Heart right ventricle (tissue), 16 donors: ENCODE results near the gene APCDD1. TPM values are rescaled to one million over a fixed set of nuclear protein-coding genes. Genes with fewer than 3 reads are reported as not detected.
"Not testable (repeated sequence)": the region's sequence is repeated elsewhere in the genome, so short reads cannot be mapped to it uniquely, and the experiment has no call there.

Experiments
- ATAC-seq, 8 donors: fragments of 200-7000 bp; cut with Tn5 transposase; one replicate each; pipeline ENCODE4 v1.9.1; 2020; ENCODE audit warnings: mild to moderate bottlenecking in 8 of 8, moderate library complexity in 8 of 8, moderate number of reproducible peaks in 1 of 8
- DNase-seq, 2 donors: peaks; one replicate each; pipeline ENCODE4 v3.0.0-alpha.2; 2020
- H3K27ac ChIP-seq, 10 donors: fragments of 200-600 bp; sonication (generic) in 2 of 10; one replicate each; pipeline versions ENCODE4 v1.5.0 to v1.8.0; 2020 to 2022; ENCODE audit warnings: mild to moderate bottlenecking in 3 of 10
- H3K27me3 ChIP-seq, 7 donors: fragments of 200-600 bp; one replicate each; pipeline ENCODE4 v1.8.0; 2021 to 2022; ENCODE audit warnings: mild to moderate bottlenecking in 2 of 7
- H3K36me3 ChIP-seq, 9 donors: fragments of 200-600 bp; sonication (generic) in 1 of 9; one replicate each; pipeline versions ENCODE4 v1.5.0 to v1.8.0; 2020 to 2022; ENCODE audit warnings: mild to moderate bottlenecking in 2 of 9
- H3K4me1 ChIP-seq, 9 donors: fragments of 200-600 bp; sonication (generic) in 1 of 9; one replicate each; pipeline versions ENCODE4 v1.5.0 to v1.8.0; 2020 to 2022; ENCODE audit warnings: mild to moderate bottlenecking in 4 of 9
- H3K4me3 ChIP-seq, 10 donors: fragments of 200-600 bp; sonication (generic) in 2 of 10; one replicate each; pipeline versions ENCODE4 v1.5.0 to v1.8.0; 2020 to 2022; ENCODE audit warnings: mild to moderate bottlenecking in 7 of 10, moderate library complexity in 2 of 10
- H3K9me3 ChIP-seq, 11 donors: fragments of 200-600 bp in 10 of 11; sonication (generic) in 2 of 11; one replicate each; pipeline versions ENCODE4 v1.5.0 to v1.8.0; 2013 to 2022; ENCODE audit warnings: mild to moderate bottlenecking in 2 of 11, control low read depth in 1 of 11, moderate library complexity in 1 of 11
- WGBS, 2 donors: extraction: QIAGEN DNeasy Blood & Tissue Kit; methylation state at CpG; one replicate each; pipeline ENCODE4 v1.1.7; 2013; ENCODE audit warnings: inconsistent platforms in 1 of 2; 5-methylcytosine and 5-hydroxymethylcytosine counted together
- intact Hi-C, 10 donors: fragments of 100-400 bp; cut with DNase I; formaldehyde crosslinking; loops; one replicate each; pipeline versions ENCODE4 v1.11.1 to v1.14.2; 2022
- polyA plus RNA-seq, 2 donors: library from polyadenylated mRNA; stranded (reverse); fragments of 200-250 nt; gene quantifications; one replicate each; pipeline ENCODE4 v1.2.3, GENCODE V29; 2013
- total RNA-seq, 10 donors: library from RNA; stranded (reverse); fragmentation: NEBNext Ultra II Directional in 3 of 10; extraction: Animal tissue kit (Norgen Biotek cat#: 25700) in 3 of 10; gene quantifications; one replicate each; pipeline versions ENCODE4 v1.2.1 to v1.2.4, GENCODE V29; 2021 to 2023
- TF ChIP-seq, protein P1 (sequence below), 9 donors: fragments of 200-600 bp; sonication (generic) in 2 of 9; IDR thresholded peaks; one replicate each; pipeline versions ENCODE4 v1.5.0 to v1.8.0; 2021 to 2022; ENCODE audit warnings: antibody characterized with exemption in 9 of 9, mild to moderate bottlenecking in 5 of 9, moderate library complexity in 1 of 9
- donor health status: Arrhythmogenic right ventricular cardiomyopathy.
- donor health status: ischemic (EF 13 %, LVEDD 7.1; RV severe dilation, severe dysfunction).
- donor health status: healthy with polysubstance abuse.
- donor health status: DM: no; HTN: yes; CAD: no.
- donor health status: DM: no; HTN: no; CAD: no.
- donor health status: ischemic (EF 25% LVEDD 6.9; RV normal size, moderate dysfunction).
- donor health status: ischemic (EF 25% LVEDD 5.7; RV mildly dilated, moderate dysfunction).
- donor health status: healthy.
- donor health status: DM: yes; HTN: yes; CAD: no.
- donor health status: Ischemic cardiomyopathy.
- donor health status: ischemic (EF 35%, LVEDD 5.7; RV mildly dilated, moderate dysfunction).
- donor health status: nonischemic (EF 11% LVEDD 7.7; RV severe dilation, severe dysfunction).
- donor health status: DM: yes; HTN: yes; CAD: no.
- donor health status: PGD.
- donor health status: ischemic (EF 29% LVEDD 5.4; RV normal size, mild dysfunction).
- donor health status: nonischemic (EF 23%, LVEDD 6.1; RV moderate dilation, normal function).

APCDD1 gene
- total and polyA plus RNA-seq, 12 donors = 10.2 to 40.4 (median 18.3) TPM

DNA sequence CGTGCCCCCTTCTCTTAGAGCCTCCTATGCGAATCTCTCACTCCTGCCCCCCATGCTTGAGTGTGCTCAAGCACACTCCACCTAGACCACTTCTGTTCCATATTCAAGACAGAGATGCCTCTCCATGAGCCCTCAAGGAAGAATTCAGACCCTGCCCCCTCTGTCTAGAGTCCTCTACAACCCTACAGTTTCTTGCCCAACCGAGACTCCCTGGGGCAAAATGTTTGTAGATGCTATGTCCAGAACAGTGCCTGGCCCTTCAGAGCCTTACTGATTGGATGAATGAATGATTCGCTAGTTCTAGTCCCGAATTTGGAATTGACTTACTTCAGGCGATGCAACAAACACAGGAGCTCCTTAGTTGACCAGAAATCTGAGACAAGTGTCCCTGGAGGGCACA is 8.7 kb downstream of the APCDD1 start:
- peaks cover 0 to 5% (median 0%) of the 10 kb centered on the region in 9 donors for H3K4me1 ChIP-seq
- intact Hi-C loops = no loop called here
- peaks cover 0 to 8% (median 0%) of the 10 kb centered on the region in 7 donors for H3K27me3 ChIP-seq
- H3K9me3 ChIP-seq = no peaks in the 10 kb centered on the region
- DNase-seq (no peak), ATAC-seq (no peak)
- H3K36me3 ChIP-seq = no peaks in the 10 kb centered on the region
- WGBS, 2 donors = 95 to 96% methylated on average over 6 of the region's 6 CpGs
- TF ChIP-seq, protein P1, sequence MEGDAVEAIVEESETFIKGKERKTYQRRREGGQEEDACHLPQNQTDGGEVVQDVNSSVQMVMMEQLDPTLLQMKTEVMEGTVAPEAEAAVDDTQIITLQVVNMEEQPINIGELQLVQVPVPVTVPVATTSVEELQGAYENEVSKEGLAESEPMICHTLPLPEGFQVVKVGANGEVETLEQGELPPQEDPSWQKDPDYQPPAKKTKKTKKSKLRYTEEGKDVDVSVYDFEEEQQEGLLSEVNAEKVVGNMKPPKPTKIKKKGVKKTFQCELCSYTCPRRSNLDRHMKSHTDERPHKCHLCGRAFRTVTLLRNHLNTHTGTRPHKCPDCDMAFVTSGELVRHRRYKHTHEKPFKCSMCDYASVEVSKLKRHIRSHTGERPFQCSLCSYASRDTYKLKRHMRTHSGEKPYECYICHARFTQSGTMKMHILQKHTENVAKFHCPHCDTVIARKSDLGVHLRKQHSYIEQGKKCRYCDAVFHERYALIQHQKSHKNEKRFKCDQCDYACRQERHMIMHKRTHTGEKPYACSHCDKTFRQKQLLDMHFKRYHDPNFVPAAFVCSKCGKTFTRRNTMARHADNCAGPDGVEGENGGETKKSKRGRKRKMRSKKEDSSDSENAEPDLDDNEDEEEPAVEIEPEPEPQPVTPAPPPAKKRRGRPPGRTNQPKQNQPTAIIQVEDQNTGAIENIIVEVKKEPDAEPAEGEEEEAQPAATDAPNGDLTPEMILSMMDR (IDR thresholded peaks at IDR 0.05) = no peak
- no peak overlapping the region for H3K27ac ChIP-seq
- H3K4me3 ChIP-seq = no peak overlapping the region

DNA sequence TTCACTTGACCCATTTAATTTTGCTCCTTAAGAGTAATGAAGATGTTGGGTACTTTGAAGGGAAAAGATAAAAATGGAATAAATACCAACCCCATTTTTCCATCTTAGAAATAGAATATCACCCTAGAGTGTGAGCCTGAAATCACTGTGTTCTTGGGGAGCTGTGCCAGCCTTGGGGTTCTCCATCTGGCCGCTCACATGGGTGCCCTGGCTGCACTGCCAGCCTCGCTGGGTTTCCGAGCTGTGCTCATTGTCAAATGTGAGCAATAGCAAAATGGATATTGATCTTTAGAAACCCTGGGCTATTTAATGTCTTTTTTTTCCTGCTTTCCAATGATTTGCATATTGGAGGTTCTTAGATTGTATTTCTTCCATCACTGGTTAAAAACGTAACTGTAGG is 9.3 kb downstream of the APCDD1 start:
- WGBS, 2 donors = 97% methylated on average over 4 of the region's 4 CpGs
- DNase-seq = no peak
- Histone ChIP-seq H3K27me3 (peaks cover 0 to 5% (median 0%) of the 10 kb centered on the region in 7 donors), H3K27ac (no peak overlapping the region), H3K36me3 (no peaks in the 10 kb centered on the region), H3K4me1 (peaks cover 0 to 5% (median 0%) of the 10 kb centered on the region in 9 donors), H3K4me3 (no peak overlapping the region), H3K9me3 (no peaks in the 10 kb centered on the region)
- intact Hi-C loops = no loop called here
- no peak for ATAC-seq
- TF ChIP-seq, protein P1 (IDR thresholded peaks at IDR 0.05) = no peak

DNA sequence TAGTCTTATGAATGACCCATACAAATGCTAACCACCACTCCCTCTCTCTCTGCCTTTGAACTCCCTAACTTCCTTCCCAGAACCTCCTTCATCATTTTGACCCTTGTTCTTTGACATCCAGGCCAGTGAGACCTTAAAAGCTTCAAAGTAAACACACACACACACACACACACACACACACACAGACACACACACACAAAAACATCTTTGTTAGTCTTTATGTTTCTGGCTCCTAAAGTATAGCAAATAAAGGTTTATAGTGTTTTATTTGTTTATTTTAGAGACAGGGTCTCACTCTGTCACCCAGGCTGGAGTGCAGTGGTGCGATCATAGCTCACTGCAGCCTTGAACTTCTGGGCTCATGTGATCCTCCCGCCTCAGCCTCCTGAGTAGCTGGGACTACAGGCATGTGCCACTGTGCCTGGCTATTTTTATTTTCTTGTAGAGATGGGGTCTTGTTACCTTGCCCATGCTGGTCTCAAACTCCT is 9.8 kb downstream of the APCDD1 start:
- H3K27me3 ChIP-seq, ATAC-seq, intact Hi-C loops, H3K36me3 ChIP-seq, H3K9me3 ChIP-seq, H3K27ac ChIP-seq, H3K4me1 ChIP-seq, DNase-seq, H3K4me3 ChIP-seq: not testable (repeated sequence)
- WGBS, 2 donors = 95 to 100% methylated on average over 2 of the region's 2 CpGs

DNA sequence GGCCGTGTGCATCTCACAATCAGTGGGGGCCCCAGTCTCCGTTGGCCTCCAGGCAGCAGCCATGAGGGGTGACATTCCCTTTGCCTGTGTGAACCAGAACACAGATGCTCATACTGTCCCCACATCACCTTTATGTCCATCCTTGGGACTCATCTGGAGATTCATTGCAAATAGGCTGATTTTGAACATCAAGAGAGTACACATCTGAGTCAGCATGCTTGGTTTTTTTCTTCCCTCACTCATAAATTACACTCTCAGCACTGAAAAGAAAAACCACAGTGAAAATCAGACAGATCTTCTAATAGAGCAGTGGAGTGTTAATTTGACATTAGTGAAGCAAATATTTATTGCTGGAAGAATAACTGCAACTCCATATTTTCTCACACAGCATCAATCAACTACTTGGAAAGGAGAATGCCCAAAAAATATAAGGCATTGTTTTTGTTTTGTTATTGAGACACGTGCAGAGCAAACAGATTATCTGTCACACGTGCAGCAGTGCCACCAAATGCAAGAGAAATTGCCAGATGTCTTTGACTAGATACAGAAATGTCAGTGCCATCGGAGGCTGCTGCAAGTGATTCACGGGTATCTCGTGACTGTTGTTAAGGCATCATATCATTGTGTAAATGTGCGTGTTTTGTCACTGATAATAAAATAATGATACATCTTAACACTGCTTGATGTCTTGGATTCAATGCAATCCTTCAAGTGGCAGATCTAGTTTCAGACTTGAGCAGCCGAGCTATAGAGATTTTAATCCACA is 10.9 kb downstream of the APCDD1 start:
- DNase-seq (no peak), ATAC-seq (no peak)
- H3K9me3 ChIP-seq = no peaks in the 10 kb centered on the region
- intact Hi-C loops = no loop called here
- H3K27me3 ChIP-seq = no peaks in the 10 kb centered on the region
- H3K4me3 ChIP-seq = no peak overlapping the region
- WGBS, 2 donors = 69 to 74% methylated on average over 9 of the region's 9 CpGs
- H3K4me1 ChIP-seq = peaks cover 0 to 8% (median 0%) of the 10 kb centered on the region in 9 donors
- TF ChIP-seq, protein P1 (IDR thresholded peaks at IDR 0.05) = no peak
- H3K27ac ChIP-seq = no peak overlapping the region
- peaks cover 0 to 6% (median 0%) of the 10 kb centered on the region in 9 donors for H3K36me3 ChIP-seq

DNA sequence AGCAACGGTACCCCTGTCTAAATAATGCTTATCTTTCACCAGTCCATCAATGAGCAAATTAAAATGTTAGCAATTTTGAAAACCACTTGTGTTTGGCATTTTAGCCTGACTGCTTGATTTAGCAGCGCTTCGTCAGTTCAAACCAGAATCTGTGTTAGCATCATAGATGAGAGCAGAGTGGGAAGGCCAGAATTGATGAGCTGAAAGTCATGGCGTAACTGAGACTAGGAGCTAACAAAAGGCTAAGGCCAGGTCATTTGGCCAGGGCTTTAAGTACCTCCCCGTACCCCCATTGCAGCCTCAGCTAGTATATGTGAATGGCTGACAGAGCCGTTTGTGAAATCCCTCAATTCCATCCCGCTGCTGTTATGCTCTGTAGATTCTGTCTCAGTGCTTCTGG is 16.0 kb downstream of the APCDD1 start:
- intact Hi-C loops = loop anchor here in 1 of 10 donors (1.0 kb wide), 1 partner anchor 20 kb away; no protein-coding TSS in a partner anchor
- Histone ChIP-seq H3K27ac (no peak overlapping the region), H3K4me3 (no peak overlapping the region), H3K4me1 (peaks cover 0 to 8% (median 4%) of the 10 kb centered on the region in 9 donors), H3K27me3 (no peaks in the 10 kb centered on the region), H3K36me3 (peaks cover 0 to 16% (median 0%) of the 10 kb centered on the region in 9 donors), H3K9me3 (no peaks in the 10 kb centered on the region)
- ATAC-seq = no peak
- WGBS, 2 donors = 94 to 95% methylated on average over 7 of the region's 7 CpGs
- TF ChIP-seq, protein P1 (IDR thresholded peaks at IDR 0.05) = no peak
- DNase-seq = no peak
